Activated effector memory CD4-positive, alpha-beta T cell treated with Interleukin-2 at 50 U/mL for 16 hours (primary cell): ENCODE measurements around the gene PIK3AP1.
"Not testable (repeated sequence)": the region's sequence is repeated elsewhere in the genome, so short reads cannot be mapped to it uniquely, and the experiment has no call there.

ENCODE experiments used
- DNase-seq: peaks from one replicate; pipeline ENCODE4 v3.0.0-alpha.2; 2020

The PIK3AP1 gene

GRCh38 chr10:96570983-96571964, 149.0 kb downstream of the PIK3AP1 start:
- no peak for DNase-seq

DNA sequence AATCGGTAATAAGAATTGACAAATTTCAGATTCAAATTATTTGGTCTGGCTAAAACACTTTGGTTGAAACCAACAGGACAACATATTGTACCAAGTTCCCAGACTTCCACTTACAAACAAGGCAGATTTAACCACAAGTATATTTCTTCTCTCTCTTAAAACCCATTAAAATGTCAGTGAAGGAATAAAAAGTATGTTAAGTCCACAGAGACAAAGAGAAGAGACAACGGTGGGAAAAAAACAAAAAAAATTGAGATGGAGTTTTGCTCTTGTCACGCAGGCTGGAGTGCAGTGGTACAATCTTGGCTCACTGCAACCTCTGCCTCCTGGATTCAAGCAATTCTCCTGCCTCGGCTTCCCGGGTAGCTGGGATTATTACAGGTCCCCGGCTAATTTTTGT, 149.8 kb downstream of the PIK3AP1 start:
- DNase-seq = no peak

- DNase-seq = no peak
Measured at GRCh38 chr10:96568402-96568801, 151.9 kb downstream of the PIK3AP1 start.

DNA sequence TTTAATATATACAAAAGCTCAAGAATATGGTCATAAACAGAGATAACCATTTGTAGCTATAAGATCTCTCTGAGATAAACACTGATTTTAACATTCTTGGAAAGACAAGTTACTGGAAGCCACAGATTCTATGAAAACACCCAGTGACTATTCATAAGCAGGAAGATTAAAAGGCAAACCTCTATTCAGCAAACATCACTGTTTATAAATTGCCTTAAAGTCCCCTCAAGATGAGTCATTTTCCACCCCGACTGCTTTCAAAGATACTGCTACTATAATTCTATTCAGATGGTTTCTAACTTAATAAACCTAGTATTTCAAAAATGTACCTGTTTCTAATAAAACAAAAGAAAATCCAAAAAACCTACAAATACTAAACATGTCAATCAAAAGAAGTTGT, 154.5 kb downstream of the PIK3AP1 start:
- no peak for DNase-seq

DNA sequence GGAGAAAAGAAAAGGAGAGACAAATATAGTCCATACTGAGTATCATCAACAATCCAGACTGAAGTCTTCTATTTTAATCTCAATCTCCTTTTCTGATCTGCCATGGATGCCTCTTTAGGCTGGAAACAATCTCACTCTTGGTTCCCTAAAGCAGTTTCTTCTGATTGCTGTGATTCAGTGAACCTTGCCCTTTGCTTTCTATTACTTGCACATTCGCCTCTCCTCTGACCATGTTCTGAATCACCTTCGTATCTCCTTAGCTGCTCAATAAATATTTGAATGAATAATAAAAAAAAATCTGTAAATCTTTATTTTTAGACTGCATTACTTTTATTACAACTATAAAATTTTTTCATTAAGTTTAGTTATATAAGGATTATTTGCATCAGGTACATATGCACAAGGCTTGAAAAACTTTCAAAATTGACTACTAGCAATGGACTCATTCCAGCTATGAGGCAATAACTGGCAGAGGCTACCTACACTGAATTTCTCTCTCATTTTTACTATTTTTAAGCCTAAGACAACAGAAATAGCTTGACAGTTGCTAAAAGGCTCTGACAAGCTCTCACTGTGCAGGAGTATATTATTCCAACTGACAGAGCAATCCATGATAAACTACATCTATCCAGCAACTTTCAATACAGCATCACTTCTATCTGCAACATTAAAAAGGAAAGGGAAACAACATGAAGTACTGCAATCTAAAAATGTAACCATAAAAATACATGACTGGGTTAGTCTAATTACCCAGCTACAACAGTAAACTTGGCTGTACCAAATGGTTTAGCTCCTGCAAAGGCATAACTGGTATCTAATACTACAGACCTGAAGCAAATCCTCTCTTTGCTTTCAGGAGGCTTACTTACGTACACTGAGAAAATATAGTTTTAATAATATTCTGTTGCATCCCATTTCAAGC, 159.1 kb downstream of the PIK3AP1 start:
- no peak for DNase-seq

DNA sequence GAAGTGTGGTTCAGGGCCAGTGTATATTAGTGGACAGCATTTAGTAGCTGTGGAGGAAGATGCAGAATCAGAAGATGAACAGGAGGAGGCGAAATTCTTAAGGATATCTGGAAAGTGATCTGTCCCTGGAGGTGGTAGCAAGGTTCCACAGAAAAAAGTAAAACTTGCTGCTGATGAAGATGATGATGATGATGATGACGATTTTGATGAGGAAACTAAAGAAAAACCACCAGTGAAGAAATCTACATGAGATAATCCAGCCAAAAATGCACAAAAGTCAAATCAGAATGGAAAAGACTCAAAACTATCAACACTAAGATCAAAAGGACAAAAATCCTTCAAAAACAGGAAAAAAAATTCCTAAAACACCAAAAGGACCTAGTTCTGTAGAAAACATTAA, 159.8 kb downstream of the PIK3AP1 start:
- DNase-seq = no peak

GRCh38 chr10:96556003-96556402, 164.3 kb downstream of the PIK3AP1 start:
- DNase-seq = no peak

GRCh38 chr10:96555330-96555729, 165.0 kb downstream of the PIK3AP1 start:
- DNase-seq = no peak

- no peak for DNase-seq
Measured at GRCh38 chr10:96548589-96548988, 171.7 kb downstream of the PIK3AP1 start.

- not testable (repeated sequence) for DNase-seq
Measured at GRCh38 chr10:96545558-96545957, 174.8 kb downstream of the PIK3AP1 start.
